Lower leg skin (tissue), 4 donors: ENCODE results near the gene TTLL4. TPM values are rescaled to one million over a fixed set of nuclear protein-coding genes. Genes with fewer than 3 reads are reported as not detected.
"Not testable (repeated sequence)": the region's sequence is repeated elsewhere in the genome, so short reads cannot be mapped to it uniquely, and the experiment has no call there.

Experiments used
- DNase-seq, 2 donors: peaks; one replicate each; pipeline ENCODE4 v3.0.0-alpha.2; 2019; ENCODE audit warnings: low spot score in 2 of 2
- H3K4me3 ChIP-seq: fragments of 200-600 bp; sonication (generic); 2 replicates; pipeline ENCODE4 v1.5.1; 2017; ENCODE audit warnings: mild to moderate bottlenecking, low read depth; ENCODE audit not compliant: poor library complexity, severe bottlenecking
- CTCF ChIP-seq, 3 donors: fragments of 450-650 bp; IDR thresholded peaks; one replicate each; pipeline ENCODE4 v1.5.1; 2016; ENCODE audit warnings: antibody characterized with exemption in 3 of 3, mild to moderate bottlenecking in 3 of 3, moderate library complexity in 2 of 3
- POLR2A ChIP-seq, 2 donors: fragments of 450-650 bp; IDR thresholded peaks; one replicate each; pipeline ENCODE4 v1.6.1; 2016 to 2017; ENCODE audit warnings: antibody characterized with exemption in 2 of 2, mild to moderate bottlenecking in 1 of 2, moderate library complexity in 1 of 2
- WGBS, 2 donors: methylation state at CpG; one replicate each; pipeline ENCODE4 v1.1.5; 2018; 5-methylcytosine and 5-hydroxymethylcytosine counted together
- intact Hi-C: fragments of 100-400 bp; cut with DNase I; formaldehyde crosslinking; loops from one replicate; pipeline ENCODE4 v1.15.0; 2023; ENCODE audit warnings: low total_unique reads
- total RNA-seq, 4 donors: library from RNA; depleted of rRNA; stranded (reverse); fragments of >200 nt; gene quantifications; one replicate each; pipeline ENCODE4 v1.1.0, GENCODE V29; 2016

The TTLL4 gene
- total RNA-seq, 4 donors from 2014 or later, result 4.4 to 19.4 (median 17.4) TPM

DNA sequence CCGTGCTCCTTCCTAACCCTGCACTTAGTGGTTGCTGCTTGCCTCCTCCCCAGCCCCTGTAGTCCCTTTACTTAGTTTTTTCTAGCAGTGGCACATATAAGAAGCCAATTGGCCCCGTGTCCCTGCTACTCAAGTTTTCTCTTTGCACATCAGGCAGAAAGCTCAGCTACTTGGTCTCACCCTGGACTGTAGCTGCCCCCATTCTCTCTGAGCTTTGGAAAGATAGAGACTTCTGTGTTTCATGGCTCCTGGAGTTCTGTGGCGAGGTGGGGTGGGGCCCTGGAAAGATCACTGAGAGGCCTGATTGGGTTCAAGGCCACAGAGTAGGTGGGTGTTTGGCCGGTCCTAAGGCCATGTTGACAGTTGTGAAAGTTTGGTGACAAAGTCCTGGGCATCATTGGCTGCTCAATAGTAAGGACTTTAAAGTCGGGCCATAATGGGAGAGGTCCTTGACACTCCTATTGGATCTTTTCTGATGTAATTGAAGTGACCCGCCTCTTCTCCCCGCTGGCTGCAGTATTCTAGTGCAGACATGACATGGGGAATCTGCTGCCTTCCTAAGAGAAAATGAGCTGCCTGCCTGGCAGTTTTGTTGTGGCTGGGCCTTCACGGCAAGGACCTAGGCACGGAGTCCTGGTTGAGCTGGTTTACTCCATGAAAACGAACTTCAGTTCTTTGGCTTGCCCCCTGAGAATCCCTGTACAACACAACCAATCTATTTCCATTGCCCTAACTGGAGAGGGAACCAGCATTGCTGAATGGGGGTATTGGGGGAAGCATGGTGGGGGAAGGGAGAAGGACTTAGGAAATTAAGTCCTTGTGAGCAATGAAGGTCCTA lies 45.2 kb downstream of the TTLL4 start:
- no peak for TF ChIP-seq POLR2A (IDR thresholded peaks at IDR 0.05)
- TF ChIP-seq CTCF (IDR thresholded peaks at IDR 0.05), result peak in 1 of 3 donors; percentile 46
- WGBS, 2 donors, result 92 to 96% methylated on average over 10 of the region's 10 CpGs
- intact Hi-C loops, result no loop called here

GRCh38 chr2:218756599-218757377 lies 46.2 kb downstream of the TTLL4 start:
- 86 to 89% methylated on average over 6 of the region's 6 CpGs for WGBS, 2 donors
- peak in 1 of 2 donors; percentile 3 for DNase-seq

More for the DNA sequence above, 45.2 kb downstream of the TTLL4 start:
- DNase-seq, result no peak
- no peak overlapping the region for H3K4me3 ChIP-seq

GRCh38 chr2:218761795-218762194 lies 51.2 kb downstream of the TTLL4 start:
- intact Hi-C loops, result no loop called here
- TF ChIP-seq CTCF (IDR thresholded peaks at IDR 0.05) (no peak), POLR2A (IDR thresholded peaks at IDR 0.05) (no peak)
- DNase-seq, result peak in 1 of 2 donors; percentile 5
- H3K4me3 ChIP-seq, result no peak overlapping the region
- whole genome bisulfite sequencing, 2 donors, result 76 to 87% methylated on average over 2 of the region's 2 CpGs

More at GRCh38 chr2:218756599-218757377, 46.2 kb downstream of the TTLL4 start:
- intact Hi-C loops, result no loop called here
- H3K4me3 ChIP-seq, result no peak overlapping the region
- TF ChIP-seq CTCF (IDR thresholded peaks at IDR 0.05) (no peak), POLR2A (IDR thresholded peaks at IDR 0.05) (no peak)

DNA sequence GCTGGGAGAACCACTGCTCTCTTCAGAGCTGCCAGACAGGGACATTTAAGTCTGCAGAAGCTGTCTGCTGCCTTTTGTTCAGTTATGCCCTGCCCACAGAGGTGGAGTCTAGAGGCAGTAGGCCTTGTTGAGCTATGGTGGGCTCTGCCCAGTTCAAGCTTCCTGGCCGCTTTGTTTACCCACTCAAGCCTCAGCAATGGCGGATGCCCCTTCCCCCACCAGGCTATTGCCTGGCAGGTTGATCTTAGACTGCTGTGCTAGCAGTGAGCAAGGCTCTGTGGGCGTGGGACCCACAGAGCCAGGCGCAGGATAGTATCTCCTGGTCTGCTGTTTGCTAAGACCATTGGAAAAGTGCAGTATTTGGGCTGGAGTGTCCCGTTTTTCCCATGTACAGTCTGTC lies 62.1 kb downstream of the TTLL4 start:
- H3K4me3 ChIP-seq, DNase-seq, intact Hi-C loops: not testable (repeated sequence)
- 92 to 94% methylated on average over 5 of the region's 5 CpGs for WGBS, 2 donors

DNA sequence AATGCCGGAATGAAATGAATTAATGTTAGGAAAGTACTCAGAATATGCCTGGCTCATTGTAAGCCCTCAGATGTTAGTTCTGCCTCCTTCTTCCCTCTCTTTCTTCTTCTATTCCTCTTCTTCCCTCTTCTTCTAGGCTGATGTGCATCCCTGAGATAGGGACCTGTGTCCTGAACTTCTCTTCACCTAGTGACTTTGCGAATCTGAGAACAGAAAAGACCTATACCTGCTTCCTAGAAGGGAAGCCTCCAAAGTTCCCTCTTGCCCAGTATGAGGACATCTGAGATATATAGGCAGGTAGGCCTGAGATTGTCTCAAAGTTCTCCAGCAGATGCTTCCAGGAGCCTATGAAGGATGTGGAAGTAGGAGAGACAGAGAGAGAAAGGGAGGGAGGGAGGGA lies 63.2 kb downstream of the TTLL4 start:
- TF ChIP-seq CTCF (IDR thresholded peaks at IDR 0.05), result no peak
- TF ChIP-seq POLR2A (IDR thresholded peaks at IDR 0.05), result no peak
- 95 to 97% methylated on average over 2 of the region's 2 CpGs for WGBS, 2 donors
- intact Hi-C loops, result no loop called here
- DNase-seq, result no peak
- no peak overlapping the region for H3K4me3 ChIP-seq

GRCh38 chr2:218776488-218776887 lies 65.9 kb downstream of the TTLL4 start:
- no peak for DNase-seq
- no peak overlapping the region for H3K4me3 ChIP-seq
- intact Hi-C loops, result no loop called here
- 95 to 100% methylated on average over 1 of the region's 1 CpG for WGBS, 2 donors
- TF ChIP-seq CTCF (IDR thresholded peaks at IDR 0.05), result no peak
- TF ChIP-seq POLR2A (IDR thresholded peaks at IDR 0.05), result no peak
